GM12865 (cell line): ENCODE measurements around the gene DNM2.

Experiments
- DNase-seq: peaks from one replicate; pipeline ENCODE4 v3.0.0; 2010; ENCODE audit warnings: low read depth
- H3K4me3 ChIP-seq: 2 replicates; pipeline ENCODE4 v1.5.1; 2011; ENCODE audit warnings: mild to moderate bottlenecking, low read depth, low read length, control low read depth
- TF ChIP-seq, protein P1 (sequence below): IDR thresholded peaks from 2 replicates; pipeline ENCODE4 v1.5.1; 2011; ENCODE audit warnings: low read length, control low read depth, low read depth, inconsistent platforms; ENCODE audit not compliant: insufficient read depth; ENCODE audit errors: missing control alignments

The DNM2 gene

DNA sequence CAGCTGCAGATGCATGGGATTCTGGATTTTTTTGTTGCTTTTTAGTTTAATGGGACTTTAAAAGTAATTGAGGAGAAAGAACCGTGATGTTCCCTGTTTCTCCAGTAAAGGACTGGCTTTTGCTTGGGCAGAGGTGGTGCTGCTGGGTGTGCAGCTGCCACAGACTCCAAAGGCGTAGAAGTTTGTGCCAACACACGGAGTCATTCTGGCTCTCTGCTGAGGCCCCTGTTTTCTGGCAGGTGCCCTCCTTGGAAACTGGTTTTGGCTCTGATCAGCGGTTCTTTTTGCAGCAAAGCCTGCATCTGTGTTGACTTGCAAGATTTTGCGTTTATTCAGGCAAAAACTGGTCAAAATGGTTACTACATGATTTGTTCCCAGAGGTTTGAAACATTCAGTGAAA lies 32.7 kb upstream of the DNM2 start:
- DNase-seq = no peak
- H3K4me3 ChIP-seq = no peak overlapping the region
- TF ChIP-seq, protein P1, sequence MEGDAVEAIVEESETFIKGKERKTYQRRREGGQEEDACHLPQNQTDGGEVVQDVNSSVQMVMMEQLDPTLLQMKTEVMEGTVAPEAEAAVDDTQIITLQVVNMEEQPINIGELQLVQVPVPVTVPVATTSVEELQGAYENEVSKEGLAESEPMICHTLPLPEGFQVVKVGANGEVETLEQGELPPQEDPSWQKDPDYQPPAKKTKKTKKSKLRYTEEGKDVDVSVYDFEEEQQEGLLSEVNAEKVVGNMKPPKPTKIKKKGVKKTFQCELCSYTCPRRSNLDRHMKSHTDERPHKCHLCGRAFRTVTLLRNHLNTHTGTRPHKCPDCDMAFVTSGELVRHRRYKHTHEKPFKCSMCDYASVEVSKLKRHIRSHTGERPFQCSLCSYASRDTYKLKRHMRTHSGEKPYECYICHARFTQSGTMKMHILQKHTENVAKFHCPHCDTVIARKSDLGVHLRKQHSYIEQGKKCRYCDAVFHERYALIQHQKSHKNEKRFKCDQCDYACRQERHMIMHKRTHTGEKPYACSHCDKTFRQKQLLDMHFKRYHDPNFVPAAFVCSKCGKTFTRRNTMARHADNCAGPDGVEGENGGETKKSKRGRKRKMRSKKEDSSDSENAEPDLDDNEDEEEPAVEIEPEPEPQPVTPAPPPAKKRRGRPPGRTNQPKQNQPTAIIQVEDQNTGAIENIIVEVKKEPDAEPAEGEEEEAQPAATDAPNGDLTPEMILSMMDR = no peak

DNA sequence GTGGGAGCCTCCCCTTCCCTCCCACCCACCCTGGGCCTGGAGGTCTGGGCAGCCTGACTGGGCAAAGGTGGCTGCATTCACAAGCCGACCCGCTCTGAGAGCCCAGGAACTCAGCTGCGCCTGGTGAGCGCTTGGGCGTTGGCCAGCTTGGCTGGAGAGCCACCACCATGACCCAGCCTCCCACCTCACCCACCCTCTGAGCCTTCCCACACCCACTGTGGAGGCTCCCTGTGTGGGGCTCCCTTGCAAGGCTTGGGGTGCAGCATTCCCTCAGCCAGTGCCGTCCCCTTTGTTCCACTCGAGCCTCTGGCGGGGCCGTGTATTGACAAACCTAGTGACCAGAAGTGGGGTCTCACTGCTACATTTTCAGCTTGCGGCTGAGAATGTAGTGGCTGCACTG lies 31.7 kb upstream of the DNM2 start:
- H3K4me3 ChIP-seq = no peak overlapping the region
- TF ChIP-seq, protein P1 = no peak
- DNase-seq = no peak

DNA sequence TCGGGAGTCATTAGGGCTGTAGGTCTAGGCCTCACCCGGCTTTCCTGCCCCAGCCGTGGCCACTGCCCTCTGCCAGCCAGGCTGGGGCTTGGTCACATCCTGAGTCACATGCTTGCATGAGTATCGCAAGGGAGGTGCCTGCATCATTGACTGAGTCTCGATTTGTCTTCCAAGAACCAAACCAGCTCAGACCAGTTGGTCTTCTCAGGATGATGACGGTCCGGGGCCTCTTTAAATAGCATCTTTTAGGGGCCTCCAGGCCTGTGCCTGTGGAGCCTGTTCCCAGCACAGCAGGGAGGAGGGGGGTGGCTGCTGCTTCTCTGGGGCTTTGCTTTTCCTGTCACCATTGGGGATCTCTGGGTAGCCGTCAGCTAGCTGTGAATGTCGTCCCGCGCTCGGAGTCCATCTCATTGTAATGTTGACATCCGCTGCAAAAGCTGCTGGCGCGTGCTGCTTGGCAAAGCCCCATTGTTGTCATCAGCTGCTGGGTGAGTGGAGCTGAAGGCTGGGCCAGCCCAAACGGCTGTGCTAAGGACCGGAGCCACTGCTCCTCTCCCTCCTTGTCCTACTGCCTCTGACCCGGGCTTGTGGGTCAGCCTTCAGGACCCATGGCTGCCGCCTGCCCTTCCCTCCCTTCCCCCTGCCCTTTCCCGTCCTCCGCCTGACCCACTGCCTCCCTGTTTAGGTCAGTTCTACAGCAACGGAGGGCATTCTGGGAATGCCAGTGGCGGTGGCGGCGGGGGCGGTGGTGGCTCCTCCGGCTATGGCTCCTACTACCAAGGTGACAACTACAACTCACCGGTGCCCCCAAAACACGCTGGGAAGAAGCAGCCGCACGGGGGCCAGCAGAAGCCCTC lies 31.0 kb upstream of the DNM2 start:
- H3K4me3 ChIP-seq = no peak overlapping the region
- no peak for DNase-seq
- TF ChIP-seq, protein P1 = no peak

DNA sequence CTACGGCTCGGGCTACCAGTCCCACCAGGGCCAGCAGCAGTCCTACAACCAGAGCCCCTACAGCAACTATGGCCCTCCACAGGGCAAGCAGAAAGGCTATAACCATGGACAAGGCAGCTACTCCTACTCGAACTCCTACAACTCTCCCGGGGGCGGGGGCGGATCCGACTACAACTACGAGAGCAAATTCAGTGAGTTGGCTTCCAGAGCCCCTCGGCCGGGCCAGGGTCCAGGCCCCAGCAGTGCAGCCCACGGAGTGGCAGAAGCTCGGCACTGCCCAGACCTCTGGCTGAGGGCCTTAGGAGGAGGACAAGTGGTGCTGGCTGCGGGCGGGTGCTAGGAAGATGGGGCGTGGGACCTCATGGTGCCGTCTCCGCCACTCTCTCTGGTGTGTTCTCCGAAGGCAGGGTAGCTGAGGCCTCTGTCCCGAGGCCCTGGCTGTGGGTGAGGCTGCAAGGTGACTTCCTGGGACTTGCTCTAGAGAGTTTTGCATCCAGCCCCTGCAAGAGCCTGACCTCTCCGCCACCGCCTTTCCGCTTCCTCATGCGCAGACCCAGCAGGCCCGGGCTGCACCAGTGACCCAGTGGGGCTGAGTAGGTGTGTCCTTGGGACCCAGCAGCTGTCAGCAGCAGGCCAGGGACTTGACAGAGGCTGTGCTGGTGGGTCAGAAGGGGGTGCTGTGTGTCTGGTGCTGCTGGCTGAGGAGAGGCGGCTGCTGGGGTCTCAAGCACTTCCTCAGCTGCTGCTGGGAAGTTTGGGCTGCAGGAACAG lies 30.2 kb upstream of the DNM2 start:
- no peak overlapping the region for H3K4me3 ChIP-seq
- TF ChIP-seq, protein P1 = no peak
- DNase-seq = no peak

DNA sequence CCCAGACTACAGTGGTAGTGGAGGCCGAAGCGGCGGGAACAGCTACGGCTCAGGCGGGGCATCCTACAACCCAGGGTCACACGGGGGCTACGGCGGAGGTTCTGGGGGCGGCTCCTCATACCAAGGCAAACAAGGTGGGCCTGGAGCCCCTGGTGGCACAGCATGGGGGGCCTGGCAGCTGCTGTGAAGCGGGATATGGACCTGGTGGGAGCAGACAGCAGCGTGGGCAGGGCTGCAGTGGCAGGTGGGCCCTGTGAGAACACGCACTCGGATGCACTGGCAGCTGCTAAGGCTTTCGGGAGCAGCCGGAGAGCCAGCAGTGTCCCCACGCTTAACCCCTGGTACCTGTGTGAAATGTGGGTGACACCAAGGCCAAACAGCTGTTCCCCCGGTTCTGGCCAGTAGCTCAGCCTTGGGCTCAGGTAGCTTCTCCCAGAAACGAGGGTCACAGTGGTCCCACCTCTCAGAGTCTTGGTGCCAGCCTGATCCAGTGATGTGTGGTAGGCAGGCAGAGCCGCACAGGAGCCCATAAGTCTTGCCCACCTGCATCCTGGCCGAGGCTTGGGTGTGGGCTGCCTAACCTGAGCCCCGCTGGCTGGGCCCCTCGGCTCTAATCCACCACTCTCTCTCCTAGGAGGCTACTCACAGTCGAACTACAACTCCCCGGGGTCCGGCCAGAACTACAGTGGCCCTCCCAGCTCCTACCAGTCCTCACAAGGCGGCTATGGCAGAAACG lies 29.2 kb upstream of the DNM2 start:
- no peak for DNase-seq
- no peak overlapping the region for H3K4me3 ChIP-seq
- TF ChIP-seq, protein P1 = no peak

DNA sequence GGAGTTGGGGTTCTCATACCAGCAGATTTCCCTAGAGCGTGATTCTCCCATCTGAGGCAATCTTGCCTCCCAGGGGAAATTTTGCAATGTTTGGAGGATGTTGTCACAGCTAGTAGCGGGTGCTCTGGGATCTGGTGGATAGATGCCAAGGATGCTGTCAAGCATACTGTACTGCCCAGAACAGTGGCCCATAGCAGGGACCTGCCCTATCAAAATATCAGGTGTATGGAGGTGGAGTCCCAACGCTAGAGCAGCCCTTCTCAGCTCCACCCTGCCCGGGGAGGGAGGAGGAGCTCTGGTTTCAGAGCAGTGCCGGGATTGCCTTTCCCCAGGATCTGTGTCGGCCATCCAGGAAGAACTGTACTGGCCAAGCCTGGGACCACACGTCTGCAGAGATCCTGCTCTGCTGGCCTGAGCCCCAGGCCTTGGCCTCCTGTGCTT lies 27.5 kb upstream of the DNM2 start:
- TF ChIP-seq, protein P1 = no peak
- H3K4me3 ChIP-seq = no peak overlapping the region
- DNase-seq = no peak
